Endothelial cell of umbilical vein (primary cell): ENCODE measurements around the gene MAP2K4. TPM values are rescaled to one million over a fixed set of nuclear protein-coding genes. Genes with fewer than 3 reads are reported as not detected.

Experiments
- BruUV-seq: library from RNA; stranded (reverse); fragments of 400-500 nt; replicated peaks from 2 replicates; lab custom pipeline; 2021; lab: Mats Ljungman, UMichigan
- CTCF ChIA-PET: fragments of 300-600, 350-600 bp; sonication (Branson Sonifier 250); formaldehyde crosslinking; loops from one replicate; lab custom pipeline; 2021; ENCODE audit warnings: antibody characterized with exemption, inconsistent platforms; lab: Charles Lee
- POLR2A ChIA-PET: fragments of 300-600, 350-600 bp; sonication (Branson Sonifier 250); formaldehyde crosslinking; loops from one replicate; lab custom pipeline; 2021; ENCODE audit warnings: antibody characterized with exemption, inconsistent platforms; lab: Charles Lee
- DNase-seq: peaks from one replicate; pipeline ENCODE4 v3.0.0-alpha.2; 2011; ENCODE audit warnings: low read depth, low spot score
- FAIRE-seq: peaks from 2 replicates; lab custom pipeline; 2011; peaks lifted over from hg19 to GRCh38; lab: Jason Lieb, UNC
- H2AFZ ChIP-seq: 2 replicates; pipeline ENCODE4 v1.6.0; 2012; ENCODE audit warnings: low read depth, low read length, control low read depth, inconsistent platforms
- H3K27ac ChIP-seq: 2 replicates; pipeline ENCODE4 v1.5.1; 2011; ENCODE audit warnings: low read depth, mild to moderate bottlenecking, control low read depth, low read length, moderate library complexity; ENCODE audit not compliant: insufficient read depth
- H3K27me3 ChIP-seq, 2 experiments: 2 replicates each; pipeline versions ENCODE4 v1.6.0 to v1.6.1; 2011; ENCODE audit warnings: low read length in 2 of 2, mixed read lengths in 1 of 2; ENCODE audit not compliant: control insufficient read depth in 2 of 2, insufficient read depth in 2 of 2
- H3K36me3 ChIP-seq, 2 experiments: 2 replicates in 1 of 2; 3 replicates in 1 of 2; pipeline ENCODE4 v1.5.1; 2011; ENCODE audit warnings: low read length in 2 of 2, mild to moderate bottlenecking in 1 of 2, moderate library complexity in 1 of 2; ENCODE audit not compliant: control insufficient read depth in 2 of 2, insufficient read depth in 2 of 2; ENCODE audit errors: extremely low read depth in 1 of 2
- H3K4me1 ChIP-seq: 3 replicates; pipeline ENCODE4 v1.5.1; 2011; ENCODE audit warnings: mild to moderate bottlenecking, low read length; ENCODE audit not compliant: control insufficient read depth, insufficient read depth; ENCODE audit errors: extremely low read depth
- H3K4me2 ChIP-seq: 2 replicates; pipeline ENCODE4 v1.6.1; 2011; ENCODE audit warnings: low read length, control low read depth, mixed read lengths; ENCODE audit not compliant: insufficient read depth
- H3K4me3 ChIP-seq, 3 experiments: fragments of 200-600 bp in 1 of 3; sonication (generic), shearing (Covaris generic) in 1 of 3; replicated peaks in 1 of 3; 2 replicates each; pipeline ENCODE4 v1.5.1; 2011 to 2016; ENCODE audit warnings: control low read depth in 3 of 3, low read length in 3 of 3, mild to moderate bottlenecking in 2 of 3, inconsistent platforms in 1 of 3, low read depth in 1 of 3, moderate library complexity in 1 of 3; ENCODE audit not compliant: insufficient read depth in 1 of 3
- H3K79me2 ChIP-seq: 2 replicates; pipeline ENCODE4 v1.6.0; 2012; ENCODE audit warnings: low read length, inconsistent platforms; ENCODE audit not compliant: control insufficient read depth, insufficient read depth
- H3K9ac ChIP-seq: replicated peaks from 2 replicates; pipeline ENCODE3; 2011; ENCODE audit warnings: low read length, control low read depth; ENCODE audit not compliant: insufficient read depth; ENCODE audit errors: extremely low read depth
- H3K9me1 ChIP-seq: replicated peaks from 3 replicates; pipeline ENCODE4 v1.6.0; 2011; ENCODE audit warnings: mild to moderate bottlenecking, low read length; ENCODE audit not compliant: control insufficient read depth, insufficient read depth; ENCODE audit errors: extremely low read depth
- H3K9me3 ChIP-seq: replicated peaks from 2 replicates; pipeline ENCODE4 v1.5.1; 2012; ENCODE audit warnings: low read length, inconsistent platforms; ENCODE audit not compliant: control insufficient read depth, insufficient read depth
- H4K20me1 ChIP-seq: replicated peaks from 2 replicates; pipeline ENCODE3; 2011; ENCODE audit warnings: mild to moderate bottlenecking, low read length; ENCODE audit not compliant: control insufficient read depth, insufficient read depth; ENCODE audit errors: extremely low read depth
- CTCF ChIP-seq, 2 donors: IDR thresholded peaks; 1 replicate in 1 of 2; 2 replicates in 1 of 2; pipeline ENCODE4 v1.5.1; 2011; ENCODE audit warnings: low read length in 2 of 2, mild to moderate bottlenecking in 2 of 2, moderate library complexity in 2 of 2, control low read depth in 1 of 2, inconsistent platforms in 1 of 2, low read depth in 1 of 2; ENCODE audit not compliant: insufficient read depth in 1 of 2; ENCODE audit errors: extremely low read depth in 1 of 2
- MAX ChIP-seq: IDR thresholded peaks from 2 replicates; pipeline ENCODE4 v1.6.1; 2011; ENCODE audit not compliant: insufficient read depth, insufficient read length
- MYC ChIP-seq: IDR thresholded peaks from one replicate; pipeline ENCODE4 v1.6.1; 2011; ENCODE audit warnings: mild to moderate bottlenecking, low read depth, low read length
- dilution Hi-C: fragments of 300-500 bp; cut with MboI; formaldehyde crosslinking; loops from one replicate; pipeline ENCODE4 v1.15.0; 2019; ENCODE audit warnings: low sequenced_read_pairs; ENCODE audit not compliant: extremely low pct_ligation_motif_present
- intact Hi-C: fragments of 100-400 bp; cut with micrococcal nuclease; formaldehyde crosslinking; loops from one replicate; pipeline ENCODE4 v1.10.0; 2022
- polyA plus RNA-seq, 4 experiments: library from polyadenylated mRNA; depleted of rRNA in 3 of 4; stranded (reverse) in 3 of 4; unstranded in 1 of 4; fragments of >200 nt; gene quantifications; 2 replicates each; pipeline versions ENCODE4 v1.2.1 to v1.2.3, GENCODE V29; 2011 to 2012; ENCODE audit warnings: missing spikeins in 1 of 4
- total RNA-seq: library from RNA; stranded (reverse); gene quantifications from 2 replicates; pipeline ENCODE4 v1.2.3, GENCODE V29; 2021

The MAP2K4 gene
- total and polyA plus RNA-seq, 2 donors (not counting 3 experiments of a cell fraction or from before 2014, with no cell fraction given), result 8.6 to 17.5 TPM

GRCh38 chr17:12034538-12034937 is 13.9 kb downstream of the MAP2K4 start:
- BruUV-seq, result no TSS peak
- CTCF ChIA-PET, result interaction anchor here (1.7 kb wide), 1 partner anchor 10 kb away, joined by 8 read pairs; no protein-coding TSS in a partner anchor

More at GRCh38 chr17:12034538-12034937, 13.9 kb downstream of the MAP2K4 start:
- Histone ChIP-seq H3K27me3 (no peaks in the 10 kb centered on the region), H3K4me2 (no peak overlapping the region), H2AFZ (no peak overlapping the region), H3K36me3 (no peaks in the 10 kb centered on the region), H4K20me1 (peaks cover 6% of the 10 kb centered on the region), H3K9ac (no peak overlapping the region), H3K4me1 (no peaks in the 10 kb centered on the region), H3K79me2 (peaks cover 36% of the 10 kb centered on the region), H3K9me1 (no peaks in the 10 kb centered on the region), H3K4me3 (no peak overlapping the region), H3K9me3 (no peaks in the 10 kb centered on the region), H3K27ac (no peak overlapping the region)
- dilution Hi-C loops (no loop called here), intact Hi-C loops (no loop called here)
- TF ChIP-seq MAX (no peak), MYC (no peak), CTCF (IDR thresholded peaks at IDR 0.05; ENCODE audit: extremely low read depth in 1 of 2, insufficient read depth in 1 of 2, low read depth in 1 of 2, low read length in 2 of 2) (no peak)
- DNase-seq, result no peak
- FAIRE-seq, result no peak
- POLR2A ChIA-PET, result no interaction called here
